ENCODE results near the gene LAIR2. TPM values are rescaled to one million over a fixed set of nuclear protein-coding genes. Genes with fewer than 3 reads are reported as not detected.
A peak's percentile ranks its signal among the peaks of the same experiment; 100 is the strongest.

The LAIR2 gene
- total RNA-seq, 2 experiments from 2014 or later: 0.62 TPM; not detected in 1

DNA sequence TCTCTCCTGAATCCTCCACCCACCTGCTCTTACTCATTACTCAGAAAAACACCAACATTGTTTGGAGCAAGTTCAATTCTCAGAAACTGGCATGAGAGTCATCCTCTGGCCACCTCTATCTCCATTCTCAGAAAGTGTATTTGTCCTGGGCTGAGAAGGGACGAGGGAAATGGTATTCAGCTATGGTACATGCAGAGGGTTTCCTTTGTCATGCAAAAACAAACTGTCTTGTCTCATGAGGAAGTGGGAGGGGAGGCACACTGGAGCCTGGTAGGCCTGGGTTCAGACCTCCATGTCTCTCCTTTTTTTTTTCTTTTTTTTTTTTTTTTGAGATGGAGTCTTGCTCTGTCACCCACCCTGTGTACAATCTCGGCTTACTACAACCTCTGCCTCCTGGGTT is 39.1 kb downstream of the LAIR2 start:
- Mint-ChIP-seq H3K9me3 (peaks cover 3% of the 10 kb centered on the region), H3K4me3 (no peak overlapping the region), H3K4me1 (peaks cover 11% of the 10 kb centered on the region), H3K36me3 (peaks cover 11% of the 10 kb centered on the region), H3K27ac (peak overlapping the region; percentile 54), H3K27me3 (peaks cover 4% of the 10 kb centered on the region)
- POLR2A ChIA-PET: no interaction called here
- DNase-seq (no peak), ATAC-seq (ENCODE audit: low read depth) (peak; percentile 50)

DNA sequence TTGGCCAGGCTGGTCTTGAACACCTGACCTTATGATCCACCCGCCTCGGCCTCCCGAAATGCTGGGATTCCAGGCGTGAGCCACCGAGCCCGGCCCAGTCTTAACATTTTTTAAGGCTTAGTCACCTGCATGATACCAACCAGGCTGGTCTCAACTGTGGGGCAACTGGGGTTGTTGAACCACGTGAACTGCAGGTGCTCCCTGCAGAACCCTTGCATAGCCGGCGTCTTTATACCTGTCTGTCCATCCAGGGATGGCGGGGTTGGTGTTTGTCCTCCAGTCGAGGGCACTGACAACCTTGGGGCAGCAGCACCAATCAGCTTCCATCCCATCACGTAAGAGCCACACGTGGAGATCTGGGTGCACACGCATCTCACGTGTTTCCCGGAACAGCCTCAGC is 46.2 kb downstream of the LAIR2 start:
- H3K9me3 Mint-ChIP-seq: peaks cover 4% of the 10 kb centered on the region
- ATAC-seq (ENCODE audit: low read depth) (no peak), DNase-seq (no peak)
- no peaks in the 10 kb centered on the region for H3K36me3 Mint-ChIP-seq
- H3K4me3 Mint-ChIP-seq: no peak overlapping the region
- no peak overlapping the region for H3K27ac Mint-ChIP-seq
- POLR2A ChIA-PET: no interaction called here
- H3K27me3 Mint-ChIP-seq: peaks cover 4% of the 10 kb centered on the region
- peaks cover 7% of the 10 kb centered on the region for H3K4me1 Mint-ChIP-seq

DNA sequence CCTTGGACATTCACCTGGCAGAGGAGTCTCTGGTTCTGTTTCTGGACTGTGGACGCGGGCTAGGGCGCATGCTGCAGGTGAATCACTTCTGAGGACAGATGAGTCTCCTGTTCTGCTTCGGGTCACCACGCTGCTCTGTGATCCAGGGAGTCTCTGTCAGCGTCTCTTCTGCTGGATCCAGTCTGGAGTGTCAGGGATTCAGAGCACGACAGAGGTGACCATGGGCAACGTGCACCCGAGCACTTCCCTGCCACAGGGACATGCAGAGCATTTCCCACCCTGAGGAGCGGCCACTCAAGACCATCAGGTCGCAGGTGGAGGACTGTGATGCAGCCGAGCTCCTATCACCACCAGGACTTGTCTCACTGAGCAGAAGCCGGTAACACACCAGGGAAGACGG is 46.6 kb downstream of the LAIR2 start:
- H3K36me3 Mint-ChIP-seq: no peaks in the 10 kb centered on the region
- no peak overlapping the region for H3K4me3 Mint-ChIP-seq
- peaks cover 4% of the 10 kb centered on the region for H3K9me3 Mint-ChIP-seq
- ATAC-seq (ENCODE audit: low read depth) (no peak), DNase-seq (no peak)
- H3K4me1 Mint-ChIP-seq: peaks cover 7% of the 10 kb centered on the region
- peaks cover 4% of the 10 kb centered on the region for H3K27me3 Mint-ChIP-seq
- H3K27ac Mint-ChIP-seq: no peak overlapping the region
- POLR2A ChIA-PET: no interaction called here

DNA sequence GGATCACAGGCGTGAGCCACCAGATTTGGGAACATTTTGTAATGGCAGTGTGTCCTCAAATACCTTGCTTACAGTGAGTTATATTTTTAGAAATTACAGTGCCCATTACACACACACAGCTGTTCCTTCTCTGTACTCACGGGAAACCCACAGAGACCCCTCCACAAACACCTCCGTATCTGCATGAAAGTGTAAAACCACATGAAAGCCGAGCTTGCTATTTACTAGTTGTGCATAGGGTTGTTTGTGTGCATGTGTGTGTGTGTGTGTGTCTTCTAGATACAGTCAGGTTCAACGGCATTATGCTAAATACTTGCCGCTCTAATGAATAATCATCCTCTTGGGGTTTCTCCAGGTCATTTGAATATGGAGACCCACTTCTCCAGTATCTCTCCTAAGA is 48.7 kb downstream of the LAIR2 start:
- POLR2A ChIA-PET: no interaction called here
- DNase-seq: no peak
- Mint-ChIP-seq H3K27me3 (peaks cover 13% of the 10 kb centered on the region), H3K4me3 (no peak overlapping the region), H3K9me3 (peaks cover 4% of the 10 kb centered on the region), H3K27ac (no peak overlapping the region), H3K4me1 (peaks cover 7% of the 10 kb centered on the region), H3K36me3 (no peaks in the 10 kb centered on the region)
- peak; percentile 33 for ATAC-seq (ENCODE audit: low read depth)

DNA sequence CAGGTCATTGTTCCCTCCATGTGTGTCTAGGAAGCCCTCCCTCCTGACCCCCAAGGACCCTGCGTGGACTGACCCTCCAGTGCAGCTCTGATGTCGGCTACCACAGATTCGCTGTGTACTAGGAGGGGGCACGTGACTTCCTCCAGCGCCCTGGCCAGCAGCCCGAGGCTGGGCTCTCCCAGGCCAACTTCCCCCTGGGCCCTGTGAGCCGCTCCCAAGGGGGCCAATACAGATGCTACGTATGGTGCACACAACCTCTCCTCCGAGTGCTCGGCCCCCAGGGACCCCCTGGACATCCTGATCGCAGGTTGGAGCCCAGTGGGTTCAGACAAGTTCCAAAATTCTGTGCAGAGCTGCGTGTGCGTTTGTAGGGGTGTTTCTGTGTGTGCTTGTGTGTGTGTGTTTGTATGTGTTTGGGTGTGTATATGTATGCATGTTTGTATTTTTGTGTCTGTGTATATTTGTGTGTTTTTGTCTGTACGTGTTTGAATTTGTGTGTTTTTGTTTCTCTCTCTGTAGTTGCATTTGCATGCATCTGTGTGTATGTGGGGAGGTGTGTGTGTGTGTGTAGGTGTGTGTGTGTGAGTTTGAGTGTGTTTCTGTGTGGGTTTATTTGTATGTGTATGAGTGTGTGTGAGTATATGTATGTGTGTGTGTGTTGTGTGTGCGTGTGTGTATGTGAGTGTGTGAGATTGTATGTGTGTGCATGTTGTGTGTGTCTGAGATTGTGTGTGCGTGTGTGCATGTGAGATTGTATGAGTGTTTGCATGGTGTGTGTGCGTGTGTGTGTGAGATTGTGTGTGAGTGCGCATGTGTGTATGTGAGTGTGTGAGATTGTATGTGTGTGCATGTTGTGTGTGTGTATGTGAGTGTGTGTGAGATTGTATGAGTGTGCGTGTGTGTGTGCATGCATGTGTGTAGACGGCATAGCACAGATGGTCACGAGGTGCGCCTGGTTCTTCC is 49.6 kb downstream of the LAIR2 start:
- ATAC-seq (ENCODE audit: low read depth) (no peak), DNase-seq (no peak)
- H3K27me3 Mint-ChIP-seq: peaks cover 17% of the 10 kb centered on the region
- H3K9me3 Mint-ChIP-seq: peaks cover 4% of the 10 kb centered on the region
- no peak overlapping the region for H3K27ac Mint-ChIP-seq
- peaks cover 7% of the 10 kb centered on the region for H3K4me1 Mint-ChIP-seq
- no peaks in the 10 kb centered on the region for H3K36me3 Mint-ChIP-seq
- no peak overlapping the region for H3K4me3 Mint-ChIP-seq
- POLR2A ChIA-PET: no interaction called here

DNA sequence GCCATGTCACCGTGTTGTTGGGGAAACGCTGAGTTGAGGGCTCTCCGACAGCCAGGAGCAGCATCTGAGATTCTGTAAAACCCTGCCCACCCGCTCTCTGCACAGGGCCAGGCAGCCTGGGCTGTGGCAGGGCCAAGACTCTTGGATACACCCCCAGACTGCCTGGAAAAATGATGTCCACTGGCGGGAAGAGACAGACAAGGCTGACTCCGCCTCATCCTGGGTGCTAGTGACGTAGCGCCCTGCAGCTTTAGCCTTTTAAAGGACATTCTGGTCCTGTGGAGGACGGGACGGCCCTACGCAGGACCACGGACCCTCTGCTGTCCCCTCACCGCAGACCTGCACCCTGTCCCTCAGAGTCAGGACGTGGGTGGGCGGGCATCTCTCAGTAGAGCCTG is 50.3 kb downstream of the LAIR2 start:
- peaks cover 7% of the 10 kb centered on the region for H3K4me1 Mint-ChIP-seq
- peaks cover 17% of the 10 kb centered on the region for H3K27me3 Mint-ChIP-seq
- H3K9me3 Mint-ChIP-seq: peaks cover 4% of the 10 kb centered on the region
- H3K4me3 Mint-ChIP-seq: no peak overlapping the region
- H3K36me3 Mint-ChIP-seq: no peaks in the 10 kb centered on the region
- POLR2A ChIA-PET: no interaction called here
- no peak overlapping the region for H3K27ac Mint-ChIP-seq
- ATAC-seq (ENCODE audit: low read depth) (no peak), DNase-seq (no peak)

DNA sequence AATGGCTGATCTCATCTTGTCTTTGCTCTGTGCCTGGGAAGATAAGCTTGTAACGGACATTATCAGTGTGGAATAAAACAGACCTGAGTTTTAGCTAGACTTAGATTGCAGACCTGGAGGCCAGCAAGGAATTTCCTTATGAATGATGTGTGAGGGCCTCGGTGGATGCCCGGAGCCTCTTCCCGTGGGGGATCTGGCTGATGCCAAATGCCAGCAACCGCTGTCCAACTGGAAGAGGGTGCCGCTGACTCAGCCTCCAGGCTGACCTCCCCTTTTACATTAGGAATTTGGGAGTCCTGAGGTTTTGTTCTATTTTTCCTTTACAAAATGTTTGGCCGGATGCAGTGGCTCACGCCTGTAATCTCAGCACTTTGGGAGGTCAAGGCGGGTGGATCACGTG is 51.4 kb downstream of the LAIR2 start:
- no peak overlapping the region for H3K4me3 Mint-ChIP-seq
- no peaks in the 10 kb centered on the region for H3K36me3 Mint-ChIP-seq
- H3K27me3 Mint-ChIP-seq: peaks cover 25% of the 10 kb centered on the region
- no peak for DNase-seq
- no peak overlapping the region for H3K27ac Mint-ChIP-seq
- H3K4me1 Mint-ChIP-seq: peaks cover 7% of the 10 kb centered on the region
- POLR2A ChIA-PET: no interaction called here
- no peak for ATAC-seq (ENCODE audit: low read depth)
- peaks cover 4% of the 10 kb centered on the region for H3K9me3 Mint-ChIP-seq

DNA sequence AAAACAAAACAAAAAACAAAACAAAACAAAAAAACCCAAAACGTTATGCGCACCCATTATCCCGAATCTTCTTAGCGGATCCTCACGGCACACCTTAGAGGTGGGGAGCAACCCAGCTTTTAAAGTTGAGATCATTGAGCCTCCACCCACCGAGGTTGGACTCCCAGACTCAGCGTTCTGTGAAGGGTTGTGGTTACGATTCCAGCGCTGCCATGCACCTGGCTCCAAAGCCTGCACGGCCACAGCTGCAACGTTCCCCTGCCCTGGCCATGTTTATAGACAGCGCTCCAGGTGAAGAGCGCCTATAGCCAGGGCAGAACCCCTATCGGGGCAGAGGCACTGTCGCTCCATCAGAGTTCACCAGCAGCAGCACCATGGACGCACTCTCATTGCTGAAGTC is 52.3 kb downstream of the LAIR2 start:
- peaks cover 7% of the 10 kb centered on the region for H3K4me1 Mint-ChIP-seq
- peaks cover 4% of the 10 kb centered on the region for H3K9me3 Mint-ChIP-seq
- DNase-seq: no peak
- POLR2A ChIA-PET: no interaction called here
- peaks cover 28% of the 10 kb centered on the region for H3K27me3 Mint-ChIP-seq
- no peak overlapping the region for H3K4me3 Mint-ChIP-seq
- ATAC-seq (ENCODE audit: low read depth): no peak
- no peak overlapping the region for H3K27ac Mint-ChIP-seq
- H3K36me3 Mint-ChIP-seq: no peaks in the 10 kb centered on the region

DNA sequence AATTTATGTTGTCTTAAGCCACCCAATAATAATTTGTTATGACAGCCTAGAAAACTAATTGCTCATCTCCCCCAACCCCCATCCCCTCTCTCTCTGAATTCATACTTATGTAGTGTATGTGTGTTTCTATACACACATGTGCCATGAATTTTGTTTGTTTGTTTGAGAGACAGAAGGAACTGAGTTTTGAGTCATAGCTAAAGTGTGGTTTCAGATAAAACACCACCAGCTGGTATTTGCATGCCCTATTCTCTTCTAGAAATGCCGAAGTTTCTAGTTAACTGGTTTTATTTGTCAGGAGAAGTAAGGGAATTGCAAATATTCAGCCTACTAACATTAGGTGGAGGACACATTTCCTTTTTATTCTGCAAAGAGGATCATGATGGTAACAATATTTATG is 53.6 kb downstream of the LAIR2 start:
- Mint-ChIP-seq H3K36me3 (no peaks in the 10 kb centered on the region), H3K4me1 (peaks cover 6% of the 10 kb centered on the region), H3K4me3 (no peak overlapping the region), H3K27me3 (peaks cover 28% of the 10 kb centered on the region), H3K27ac (no peak overlapping the region), H3K9me3 (peaks cover 4% of the 10 kb centered on the region)
- ATAC-seq (ENCODE audit: low read depth): no peak
- POLR2A ChIA-PET: no interaction called here
- no peak for DNase-seq

DNA sequence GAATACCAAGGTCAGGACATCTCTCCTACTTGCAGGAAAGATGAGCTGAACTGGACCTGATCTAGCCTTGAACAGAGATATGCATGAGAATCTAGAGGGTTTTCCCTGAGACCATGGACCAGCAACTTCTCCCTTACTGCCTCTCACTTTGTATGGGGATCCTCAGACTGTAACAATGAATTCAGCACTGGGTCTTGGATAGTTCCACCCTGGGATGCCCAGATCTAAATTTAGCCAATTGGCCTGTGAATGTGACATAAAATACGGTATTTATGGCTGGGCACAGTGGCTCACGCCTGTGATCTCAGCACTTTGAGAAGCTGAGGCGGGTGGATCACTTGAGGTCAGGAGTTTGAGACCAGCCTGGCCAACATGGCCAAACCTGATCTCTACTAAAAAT is 55.7 kb downstream of the LAIR2 start:
- peaks cover 25% of the 10 kb centered on the region for H3K27me3 Mint-ChIP-seq
- H3K4me3 Mint-ChIP-seq: no peak overlapping the region
- POLR2A ChIA-PET: no interaction called here
- no peaks in the 10 kb centered on the region for H3K9me3 Mint-ChIP-seq
- H3K4me1 Mint-ChIP-seq: no peaks in the 10 kb centered on the region
- no peak overlapping the region for H3K27ac Mint-ChIP-seq
- DNase-seq (no peak), ATAC-seq (ENCODE audit: low read depth) (no peak)
- H3K36me3 Mint-ChIP-seq: no peaks in the 10 kb centered on the region

Other genes starting within 250 kb of the LAIR2 start
- gene LILRB5, start 245.6 kb upstream of the LAIR2 start, total RNA-seq: under 1 TPM; 0.28 to 0.36 TPM
- gene LILRB2, start 221.7 kb upstream of the LAIR2 start, total RNA-seq: under 1 TPM; 0.55 to 0.57 TPM
- gene LILRA5, start 189.7 kb upstream of the LAIR2 start, total RNA-seq: not detected
- gene LILRA4, start 163.7 kb upstream of the LAIR2 start, total RNA-seq: not detected
- 10 to 100 TPM; 75.0 to 79.2 TPM for gene LAIR1, start 137.9 kb upstream of the LAIR2 start, total RNA-seq
- gene TTYH1, start 87.4 kb upstream of the LAIR2 start, total RNA-seq: 1 to 10 TPM; 1.1 to 1.9 TPM
- gene LENG8, start 53.6 kb upstream of the LAIR2 start, total RNA-seq: 100 to 1,000 TPM; 338 to 359 TPM
- gene LENG9, start 39.1 kb upstream of the LAIR2 start, total RNA-seq: 1 to 10 TPM; 6.2 to 7.0 TPM
- not detected for gene CDC42EP5, start 29.5 kb upstream of the LAIR2 start, total RNA-seq
- under 1 TPM in 1 of 2 experiments, not detected in 1; 0.65 TPM for gene LILRA2, start 71.0 kb downstream of the LAIR2 start, total RNA-seq
- not detected for gene LILRA1, start 90.8 kb downstream of the LAIR2 start, total RNA-seq
- 1 to 10 TPM; 1.8 to 2.3 TPM for gene LILRB1, start 127.7 kb downstream of the LAIR2 start, total RNA-seq
- gene LILRB4, start 160.2 kb downstream of the LAIR2 start, total RNA-seq: 1 to 10 TPM; 1.7 to 2.5 TPM
- gene KIR3DL3, start 221.6 kb downstream of the LAIR2 start, total RNA-seq: not detected
- under 1 TPM in 1 of 2 experiments, not detected in 1; 0.20 TPM for gene KIR2DL3, start 235.7 kb downstream of the LAIR2 start, total RNA-seq

All from activated naive CD8-positive, alpha-beta T cell treated with anti-CD3 and anti-CD28 coated beads, Interleukin-2, amount 10 ng/mL, durations not matched to agents 7 days and 5 days (primary cell).